Activated T-cell treated with anti-CD3 and anti-CD28 coated beads for 24 hours (primary cell): ENCODE results near the gene TMEM89.

Experiments used
- DNase-seq: peaks from one replicate; pipeline ENCODE4 v3.0.0-alpha.2; 2020; ENCODE audit warnings: low read depth

TMEM89 gene

GRCh38 chr3:48641396-48641795 lies 19.8 kb upstream of the TMEM89 start:
- DNase-seq: no peak

- no peak for DNase-seq
Observed at GRCh38 chr3:48639944-48640606, 18.5 kb upstream of the TMEM89 start.

GRCh38 chr3:48637305-48637704 lies 15.7 kb upstream of the TMEM89 start:
- no peak for DNase-seq

GRCh38 chr3:48636149-48636655 lies 14.6 kb upstream of the TMEM89 start:
- no peak for DNase-seq

- peak; percentile 92 for DNase-seq
Observed at GRCh38 chr3:48635222-48636021, 13.9 kb upstream of the TMEM89 start, which contains the start of gene SLC26A6. Gene SLC26A6 (minus strand): TSS chr3:48635461. CDS start chr3:48635393, 68 bp downstream.

GRCh38 chr3:48634661-48635221 lies 13.2 kb upstream of the TMEM89 start:
- peak; percentile 54 for DNase-seq

GRCh38 chr3:48633743-48634142 lies 12.2 kb upstream of the TMEM89 start:
- DNase-seq: no peak

GRCh38 chr3:48633256-48633655 lies 11.7 kb upstream of the TMEM89 start:
- no peak for DNase-seq

- no peak for DNase-seq
Observed at GRCh38 chr3:48631516-48632448, 10.2 kb upstream of the TMEM89 start.

GRCh38 chr3:48630833-48631232 lies 9.3 kb upstream of the TMEM89 start:
- no peak for DNase-seq

GRCh38 chr3:48630407-48630806 lies 8.8 kb upstream of the TMEM89 start:
- DNase-seq: no peak

- no peak for DNase-seq
Observed at GRCh38 chr3:48629894-48630293, 8.3 kb upstream of the TMEM89 start.

GRCh38 chr3:48628277-48629017 lies 6.9 kb upstream of the TMEM89 start:
- no peak for DNase-seq

GRCh38 chr3:48625600-48625999 lies 4.0 kb upstream of the TMEM89 start:
- DNase-seq: no peak

GRCh38 chr3:48624767-48625166 lies 3.2 kb upstream of the TMEM89 start:
- no peak for DNase-seq

GRCh38 chr3:48623851-48624547 lies 2.4 kb upstream of the TMEM89 start:
- DNase-seq: no peak

GRCh38 chr3:48619541-48620524 lies 1.7 kb downstream of the TMEM89 start:
- DNase-seq: no peak

GRCh38 chr3:48617559-48617958 lies 4.0 kb downstream of the TMEM89 start:
- DNase-seq: no peak

- no peak for DNase-seq
Observed at GRCh38 chr3:48614044-48614443, 7.5 kb downstream of the TMEM89 start.
